D721Med (cell line): ENCODE results near the gene GAS7.
A peak's percentile ranks its signal among the peaks of the same experiment; 100 is the strongest.

Experiments used
- DNase-seq: peaks from one replicate; pipeline ENCODE4 v3.0.0; 2011; ENCODE audit warnings: low spot score; ENCODE audit not compliant: insufficient read length
- FAIRE-seq: peaks from 2 replicates; lab custom pipeline; 2011; peaks lifted over from hg19 to GRCh38; lab: Jason Lieb, UNC
- TF ChIP-seq, protein P1 (sequence below): IDR thresholded peaks from 2 replicates; pipeline ENCODE4 v1.5.1; 2012; ENCODE audit warnings: mild to moderate bottlenecking, control low read depth; ENCODE audit not compliant: insufficient read depth; ENCODE audit errors: missing control alignments

The GAS7 gene

DNA sequence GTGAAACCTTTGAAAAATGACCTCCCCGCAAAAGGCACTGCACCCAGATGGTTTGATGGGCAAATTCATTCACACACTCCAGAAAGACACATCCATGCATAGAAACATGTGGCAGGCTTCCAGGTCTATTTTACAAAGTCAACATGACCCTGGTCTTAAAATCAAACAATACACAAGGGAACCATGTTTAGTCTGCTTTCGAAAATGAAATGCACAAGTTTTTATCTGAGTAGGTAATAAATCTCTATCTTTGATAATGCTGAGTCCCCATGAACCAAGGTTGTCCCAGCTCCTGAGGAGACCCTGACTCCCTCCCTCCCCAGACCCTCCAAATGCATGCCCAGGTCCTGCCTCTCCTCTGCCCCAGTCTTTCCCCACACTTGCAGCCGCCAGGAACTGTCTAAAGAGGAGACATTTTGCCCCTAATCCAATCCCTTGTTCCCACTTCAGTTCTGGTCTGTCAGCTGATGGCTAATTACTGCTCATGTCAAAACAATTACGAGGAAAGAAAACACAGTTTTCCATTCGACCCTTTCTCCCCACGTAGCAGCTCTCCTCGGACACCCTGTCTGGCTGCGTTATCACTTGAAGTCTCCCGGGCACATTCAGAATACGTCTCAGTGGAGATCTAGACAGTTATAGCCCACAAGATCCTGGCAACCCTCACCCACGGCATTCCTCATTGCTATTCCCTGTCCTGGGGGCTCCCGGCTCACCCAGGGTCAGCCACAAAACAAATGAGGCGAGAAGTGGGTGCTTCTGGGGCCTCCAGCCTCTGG lies 224.5 kb downstream of the GAS7 start:
- FAIRE-seq (no peak), DNase-seq (no peak)
- TF ChIP-seq, protein P1, sequence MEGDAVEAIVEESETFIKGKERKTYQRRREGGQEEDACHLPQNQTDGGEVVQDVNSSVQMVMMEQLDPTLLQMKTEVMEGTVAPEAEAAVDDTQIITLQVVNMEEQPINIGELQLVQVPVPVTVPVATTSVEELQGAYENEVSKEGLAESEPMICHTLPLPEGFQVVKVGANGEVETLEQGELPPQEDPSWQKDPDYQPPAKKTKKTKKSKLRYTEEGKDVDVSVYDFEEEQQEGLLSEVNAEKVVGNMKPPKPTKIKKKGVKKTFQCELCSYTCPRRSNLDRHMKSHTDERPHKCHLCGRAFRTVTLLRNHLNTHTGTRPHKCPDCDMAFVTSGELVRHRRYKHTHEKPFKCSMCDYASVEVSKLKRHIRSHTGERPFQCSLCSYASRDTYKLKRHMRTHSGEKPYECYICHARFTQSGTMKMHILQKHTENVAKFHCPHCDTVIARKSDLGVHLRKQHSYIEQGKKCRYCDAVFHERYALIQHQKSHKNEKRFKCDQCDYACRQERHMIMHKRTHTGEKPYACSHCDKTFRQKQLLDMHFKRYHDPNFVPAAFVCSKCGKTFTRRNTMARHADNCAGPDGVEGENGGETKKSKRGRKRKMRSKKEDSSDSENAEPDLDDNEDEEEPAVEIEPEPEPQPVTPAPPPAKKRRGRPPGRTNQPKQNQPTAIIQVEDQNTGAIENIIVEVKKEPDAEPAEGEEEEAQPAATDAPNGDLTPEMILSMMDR = no peak

DNA sequence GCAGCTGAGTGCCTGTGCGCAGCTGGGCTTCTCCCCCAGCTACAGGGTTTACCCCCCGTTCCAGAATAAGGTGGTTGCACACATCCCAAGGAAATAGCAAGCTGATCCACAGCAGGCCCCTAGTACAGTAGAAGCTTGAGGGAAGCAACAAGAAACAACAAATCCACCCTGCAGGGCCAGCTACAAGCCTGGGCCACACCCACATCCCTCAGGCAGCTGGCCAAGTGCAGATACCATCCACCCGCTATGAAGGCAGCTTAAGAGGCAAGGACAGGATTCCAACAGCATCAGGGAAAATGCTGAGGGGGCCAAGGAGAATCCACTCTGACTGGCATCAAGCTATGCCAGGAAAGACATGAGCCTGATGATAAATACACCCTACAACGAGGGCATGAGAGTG lies 226.4 kb downstream of the GAS7 start:
- TF ChIP-seq, protein P1 = no peak
- no peak for FAIRE-seq
- DNase-seq = no peak

DNA sequence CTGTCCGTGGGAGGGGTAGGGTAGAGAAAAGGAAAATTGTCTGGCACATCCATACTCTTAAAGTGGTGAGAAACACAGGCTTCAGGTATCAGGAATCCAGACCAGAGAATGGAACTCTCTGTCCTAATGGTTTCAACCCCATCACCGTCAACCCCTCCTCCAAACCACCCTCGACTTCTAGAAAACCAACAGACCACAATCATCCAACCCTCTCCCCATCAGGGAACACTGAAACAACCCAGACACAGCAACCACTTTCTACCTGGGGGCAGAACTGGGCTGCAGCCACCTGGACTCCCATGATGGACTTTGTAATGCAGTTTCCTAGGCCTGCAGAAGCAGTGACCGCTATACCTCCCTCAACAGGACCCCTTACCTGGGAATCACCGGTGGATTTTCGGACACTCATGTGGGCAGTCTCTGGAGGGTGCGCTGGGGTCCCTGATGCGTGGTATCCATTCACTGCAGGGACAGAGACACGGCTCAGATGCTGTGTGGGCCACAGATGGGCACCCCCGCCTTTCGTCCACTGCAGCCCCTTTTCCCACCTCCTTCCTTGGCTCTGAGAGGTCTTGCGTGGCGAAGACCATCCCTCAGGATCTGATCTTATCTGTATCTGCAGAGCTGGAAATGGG lies 229.0 kb downstream of the GAS7 start:
- TF ChIP-seq, protein P1 = no peak
- no peak for FAIRE-seq
- DNase-seq = no peak

DNA sequence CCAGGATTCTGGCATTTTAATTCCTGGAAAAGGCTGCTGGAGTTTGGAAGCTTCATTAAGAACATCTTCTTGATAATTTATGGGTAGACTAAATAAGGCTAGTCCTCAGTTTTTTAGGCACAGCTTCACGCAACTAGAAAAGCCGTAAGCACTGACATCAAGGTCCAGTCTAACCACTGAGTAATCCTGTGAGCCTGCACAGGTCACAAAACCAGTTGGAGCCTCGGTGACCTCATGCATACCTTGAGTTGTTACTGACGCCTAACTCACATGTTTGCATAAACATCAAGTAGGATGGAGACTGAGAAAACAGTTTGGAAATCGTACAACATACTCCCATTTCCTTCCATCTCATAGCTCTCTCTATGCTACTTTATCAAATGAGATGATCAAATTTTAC lies 229.5 kb downstream of the GAS7 start:
- FAIRE-seq (no peak), DNase-seq (no peak)
- TF ChIP-seq, protein P1 = no peak

DNA sequence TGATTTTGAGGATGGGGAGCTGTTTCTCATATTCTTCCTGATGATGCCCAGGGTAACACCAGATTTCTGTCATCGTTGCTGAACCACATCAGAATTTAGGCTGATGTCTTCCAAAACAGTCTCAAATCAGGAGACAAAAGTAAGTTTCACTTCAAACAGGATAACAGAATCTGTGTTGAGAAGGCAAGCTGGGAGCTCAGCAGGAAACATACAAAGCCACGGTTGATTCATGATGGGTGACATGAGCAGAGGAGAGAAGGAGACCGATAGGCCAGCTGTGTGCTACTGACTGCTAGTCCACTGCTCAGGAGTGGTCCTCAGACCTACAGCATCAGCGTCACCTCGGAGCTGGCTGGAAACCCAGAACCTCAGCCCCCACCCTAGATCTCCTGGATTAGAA lies 230.4 kb downstream of the GAS7 start:
- FAIRE-seq = no peak
- TF ChIP-seq, protein P1 = no peak
- no peak for DNase-seq

DNA sequence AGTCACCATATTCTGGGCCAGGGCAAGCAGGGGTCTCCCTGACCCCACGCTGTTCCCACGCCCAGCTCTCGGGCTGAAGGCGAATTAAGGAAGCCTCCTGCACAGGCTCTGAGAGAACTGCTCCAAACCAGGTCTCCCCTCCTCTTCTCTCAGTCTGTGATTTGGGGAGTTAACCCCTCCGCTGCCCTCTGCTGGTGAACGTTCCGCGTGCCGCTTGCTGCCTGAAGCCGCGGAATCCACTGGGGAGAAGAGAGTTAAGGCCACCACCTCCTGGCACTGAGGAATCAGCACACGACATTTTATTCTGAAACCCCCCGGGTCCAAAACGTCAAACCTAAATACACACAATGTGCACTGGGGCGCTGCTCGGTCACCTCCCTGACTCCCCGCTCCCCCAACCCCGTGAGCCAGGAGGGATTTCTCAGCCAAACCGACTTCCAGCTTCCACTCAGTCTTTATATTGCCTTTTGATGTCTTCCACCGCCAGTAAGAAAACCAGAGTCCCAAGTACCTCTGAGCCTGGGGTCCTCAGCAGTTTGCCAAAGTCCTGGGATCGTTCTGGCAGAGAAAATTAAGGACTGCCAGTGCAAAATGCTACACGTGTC lies 238.9 kb downstream of the GAS7 start:
- FAIRE-seq (no peak), DNase-seq (peak; percentile 71)
- TF ChIP-seq, protein P1 = peak; percentile 48
